HCT116 (cell line): ENCODE measurements around the gene SGK2. TPM values are rescaled to one million over a fixed set of nuclear protein-coding genes. Genes with fewer than 3 reads are reported as not detected.

ENCODE experiments used
- ATAC-seq: fragments of 200-7000 bp; cut with Tn5 transposase; 2 replicates; pipeline ENCODE4 v1.9.1; 2020; ENCODE audit warnings: mild to moderate bottlenecking, moderate library complexity
- BruUV-seq: library from RNA; stranded (reverse); fragments of 400-500 nt; replicated peaks from 2 replicates; lab custom pipeline; 2021; lab: Mats Ljungman, UMichigan
- CTCF ChIA-PET: fragments of 300-600 bp; sonication (Branson Sonifier 250); formaldehyde crosslinking; loops from one replicate; lab custom pipeline; 2021; ENCODE audit warnings: antibody characterized with exemption; lab: Charles Lee
- POLR2A ChIA-PET: fragments of 300-600, 350-600 bp; sonication (Branson Sonifier 250); formaldehyde crosslinking; loops from one replicate; lab custom pipeline; 2021; ENCODE audit warnings: antibody characterized with exemption; lab: Charles Lee
- RAD21 ChIA-PET, 2 experiments: fragments of 300-600 bp; sonication (Branson Sonifier 250); formaldehyde crosslinking; loops; one replicate each; lab custom pipeline; 2023; ENCODE audit warnings: low total read pairs in 2 of 2; ENCODE audit not compliant: uncharacterized antibody in 2 of 2, unreplicated experiment in 2 of 2, low non-redundant PET in 1 of 2; lab: Charles Lee
- DNase-seq: peaks from one replicate; pipeline ENCODE4 v3.0.0-alpha.2; 2010; ENCODE audit warnings: low read depth, low spot score
- H2AFZ ChIP-seq: fragments of 200-600 bp; shearing (Covaris generic), sonication (generic); 2 replicates; pipeline ENCODE4 v1.6.1; 2017; ENCODE audit warnings: low read depth, mixed run types, mixed read lengths, antibody characterized with exemption, low read length; ENCODE audit not compliant: poor library complexity, severe bottlenecking
- H3K27ac ChIP-seq: 2 replicates; pipeline ENCODE4 v1.5.1; 2012; ENCODE audit warnings: low read depth, low read length
- H3K27me3 ChIP-seq: fragments of 200-600 bp; sonication (generic); 2 replicates; pipeline ENCODE4 v1.6.1; 2016; ENCODE audit warnings: mixed run types, low read length, mixed read lengths; ENCODE audit not compliant: insufficient read depth
- H3K36me3 ChIP-seq, 2 experiments: fragments of 200-500 bp in 1 of 2; fragments of 200-600 bp in 1 of 2; sonication (Bioruptor generic) in 1 of 2; sonication (generic) in 1 of 2; 2 replicates each; pipeline versions ENCODE4 v1.5.1 to v1.6.1; 2014 to 2016; ENCODE audit warnings: low read length in 2 of 2, inconsistent platforms in 1 of 2, mixed read lengths in 1 of 2, mixed run types in 1 of 2; ENCODE audit not compliant: insufficient read depth in 2 of 2, control insufficient read depth in 1 of 2
- H3K4me1 ChIP-seq, 2 experiments: fragments of 200-600 bp in 1 of 2; sonication (generic) in 1 of 2; 2 replicates each; pipeline versions ENCODE4 v1.5.1 to v1.6.1; 2012 to 2017; ENCODE audit warnings: low read length in 2 of 2, inconsistent platforms in 1 of 2, mild to moderate bottlenecking in 1 of 2, mixed read lengths in 1 of 2, mixed run types in 1 of 2, moderate library complexity in 1 of 2; ENCODE audit not compliant: insufficient read depth in 2 of 2, control insufficient read depth in 1 of 2
- H3K4me2 ChIP-seq: fragments of 200-600 bp; sonication (generic); 2 replicates; pipeline ENCODE4 v1.6.1; 2017; ENCODE audit warnings: mixed run types, low read length, mixed read lengths
- H3K4me3 ChIP-seq, 2 experiments: fragments of 200-600 bp in 1 of 2; sonication (generic) in 1 of 2; replicated peaks in 1 of 2; 2 replicates each; pipeline ENCODE4 v1.5.1; 2011 to 2016; ENCODE audit warnings: low read length in 2 of 2, control low read depth in 1 of 2, low read depth in 1 of 2, mild to moderate bottlenecking in 1 of 2, mixed read lengths in 1 of 2, mixed run types in 1 of 2
- H3K79me2 ChIP-seq: fragments of 200-600 bp; sonication (generic); 2 replicates; pipeline ENCODE4 v1.6.1; 2017; ENCODE audit warnings: mild to moderate bottlenecking, mixed run types, low read length, moderate library complexity, mixed read lengths; ENCODE audit not compliant: insufficient read depth
- H3K9ac ChIP-seq: fragments of 200-600 bp; sonication (generic); 2 replicates; pipeline ENCODE4 v1.6.1; 2016; ENCODE audit warnings: low read length, mixed read lengths
- H3K9me2 ChIP-seq: fragments of 200-600 bp; sonication (generic), shearing (Covaris generic); 2 replicates; pipeline ENCODE4 v1.6.1; 2017; ENCODE audit warnings: mixed run types, mild to moderate bottlenecking, moderate library complexity; ENCODE audit not compliant: insufficient read depth
- H3K9me3 ChIP-seq, 2 experiments: fragments of 200-500 bp in 1 of 2; fragments of 200-600 bp in 1 of 2; sonication (Bioruptor generic) in 1 of 2; sonication (generic) in 1 of 2; 2 replicates each; pipeline ENCODE4 v1.6.1; 2014 to 2017; ENCODE audit warnings: low read length in 2 of 2, mixed read lengths in 2 of 2, inconsistent platforms in 1 of 2, low read depth in 1 of 2, mild to moderate bottlenecking in 1 of 2, mixed run types in 1 of 2, moderate library complexity in 1 of 2; ENCODE audit not compliant: control insufficient read depth in 1 of 2, insufficient read depth in 1 of 2
- H4K20me1 ChIP-seq: fragments of 200-600 bp; sonication (generic), shearing (Covaris generic); 2 replicates; pipeline ENCODE4 v1.6.1; 2017; ENCODE audit warnings: mixed run types, mild to moderate bottlenecking, moderate library complexity; ENCODE audit not compliant: insufficient read depth
- ATF3 ChIP-seq: IDR thresholded peaks from 2 replicates; pipeline ENCODE4 v1.6.1; 2012
- CBX3 ChIP-seq: IDR thresholded peaks from 2 replicates; pipeline ENCODE4 v1.6.1; 2012; ENCODE audit warnings: low read depth
- CTCF ChIP-seq, 3 experiments: fragments of 200-600 bp in 1 of 3; sonication (generic) in 1 of 3; IDR thresholded peaks in 2 of 3; conservative IDR thresholded peaks in 1 of 3; 2 replicates each; pipeline ENCODE4 v1.5.1; 2012 to 2017; ENCODE audit warnings: low read depth in 2 of 3, low read length in 2 of 3, antibody characterized with exemption in 1 of 3, borderline replicate concordance in 1 of 3, control low read depth in 1 of 3, mild to moderate bottlenecking in 1 of 3, mixed read lengths in 1 of 3, mixed run types in 1 of 3, moderate library complexity in 1 of 3; ENCODE audit not compliant: insufficient read depth in 1 of 3
- EGR1 ChIP-seq: IDR thresholded peaks from 2 replicates; pipeline ENCODE4 v1.6.1; 2012; ENCODE audit warnings: low read depth
- ELF1 ChIP-seq: IDR thresholded peaks from 2 replicates; pipeline ENCODE4 v1.6.1; 2012; ENCODE audit warnings: low read depth, borderline replicate concordance
- EZH2phosphoT487 ChIP-seq: fragments of 200-600 bp; IDR thresholded peaks from 2 replicates; pipeline ENCODE4 v1.6.1; 2018; ENCODE audit warnings: antibody characterized with exemption, borderline replicate concordance
- FOSL1 ChIP-seq: IDR thresholded peaks from 2 replicates; pipeline ENCODE4 v1.6.1; 2012; ENCODE audit warnings: low read depth
- JUND ChIP-seq: IDR thresholded peaks from 2 replicates; pipeline ENCODE4 v1.6.1; 2012
- POLR2A ChIP-seq: IDR thresholded peaks from 2 replicates; pipeline ENCODE4 v1.7.0; 2011; ENCODE audit warnings: borderline replicate concordance; ENCODE audit not compliant: insufficient read depth, insufficient read length; ENCODE audit errors: extremely low read depth
- POLR2AphosphoS5 ChIP-seq: IDR thresholded peaks from 2 replicates; pipeline ENCODE4 v1.6.1; 2011; ENCODE audit warnings: mild to moderate bottlenecking, low read depth, low read length, moderate library complexity
- RAD21 ChIP-seq: IDR thresholded peaks from 2 replicates; pipeline ENCODE4 v1.6.1; 2012; ENCODE audit warnings: low read depth, mild to moderate bottlenecking
- REST ChIP-seq: IDR thresholded peaks from 2 replicates; pipeline ENCODE4 v1.6.1; 2012; ENCODE audit warnings: low read depth
- SIN3A ChIP-seq: IDR thresholded peaks from 2 replicates; pipeline ENCODE4 v1.6.1; 2012; ENCODE audit warnings: low read depth
- SP1 ChIP-seq: IDR thresholded peaks from 2 replicates; pipeline ENCODE4 v1.6.1; 2012; ENCODE audit warnings: low read depth
- SRF ChIP-seq: IDR thresholded peaks from 2 replicates; pipeline ENCODE4 v1.6.1; 2012; ENCODE audit warnings: low read depth
- TCF7L2 ChIP-seq: IDR thresholded peaks from 2 replicates; pipeline ENCODE4 v1.7.0; 2011; ENCODE audit warnings: borderline replicate concordance, inconsistent platforms; ENCODE audit not compliant: insufficient read depth, insufficient read length; ENCODE audit errors: extremely low read depth
- YY1 ChIP-seq: IDR thresholded peaks from 2 replicates; pipeline ENCODE4 v1.6.1; 2011; ENCODE audit warnings: low read length, low read depth, moderate library complexity, mild to moderate bottlenecking; ENCODE audit not compliant: insufficient replicate concordance; ENCODE audit errors: extremely low read depth
- ZFX ChIP-seq: fragments of 450-650 bp; IDR thresholded peaks from 2 replicates; pipeline ENCODE4 v1.6.1; 2017
- ZNF274 ChIP-seq: fragments of 200-500 bp; sonication (Bioruptor generic); IDR thresholded peaks from 2 replicates; pipeline ENCODE4 v1.6.1; 2014; ENCODE audit warnings: mild to moderate bottlenecking, low read depth, low read length, inconsistent platforms
- intact Hi-C: fragments of 100-400 bp; cut with micrococcal nuclease; formaldehyde crosslinking; loops from 2 replicates; pipeline ENCODE4 v1.10.0; 2022
- total RNA-seq: library from RNA; stranded (reverse); gene quantifications from one replicate; pipeline ENCODE4 v1.2.1, GENCODE V29; 2021; ENCODE audit not compliant: unreplicated experiment
- TF ChIP-seq, protein P1 (sequence below): IDR thresholded peaks from 2 replicates; pipeline ENCODE4 v1.6.1; 2012

Gene SGK2
- total RNA-seq, 1 experiment from 2014 or later: 2.3 TPM

GRCh38 chr20:43513931-43514647 lies 44.7 kb upstream of the SGK2 start:
- Histone ChIP-seq H4K20me1 (no peaks in the 10 kb centered on the region), H3K9me2 (no peaks in the 10 kb centered on the region), H3K36me3 (no peaks in the 10 kb centered on the region), H3K9me3 (no peaks in the 10 kb centered on the region), H3K27ac (peak overlapping the region; percentile 69), H2AFZ (no peak overlapping the region), H3K9ac (peak overlapping the region; percentile 64), H3K4me3 (peak overlapping the region; percentile 57 to 63), H3K79me2 (no peaks in the 10 kb centered on the region), H3K27me3 (no peaks in the 10 kb centered on the region), H3K4me2 (peak overlapping the region; percentile 74), H3K4me1 (peaks cover 3 to 8% of the 10 kb centered on the region in 2 experiments; a peak in 2 of 4 replicates)
- ATAC-seq (peak; percentile 89), DNase-seq (peak; percentile 96)
- RAD21 ChIA-PET: no interaction called here
- no TSS peak for BruUV-seq
- TF ChIP-seq RAD21 (no peak), EGR1 (peak; percentile 52; the same call in 1 of the 2 replicates), ELF1 (no peak; the same call in 1 of the 2 replicates), REST (no peak), POLR2A (no peak), FOSL1 (no peak), SP1 (peak; percentile 37), EZH2phosphoT487 (no peak), ZNF274 (no peak), YY1 (no peak), ZFX (0 out of 2 replicates have a peak, but pooled peaks have one; percentile 3), CTCF (IDR thresholded peaks at IDR 0.05 in 2 of 3, conservative IDR thresholded peaks at IDR 0.05 in 1 of 3; ENCODE audit: borderline replicate concordance in 1 of 3, insufficient read depth in 1 of 3, low read depth in 2 of 3, low read length in 2 of 3) (peak in 2 of 3 experiments; percentile 19 to 28; a peak in 2 of 6 replicates), CBX3 (no peak), TCF7L2 (no peak), SRF (no peak), JUND (no peak), POLR2AphosphoS5 (peak; percentile 36), SIN3A (no peak), ATF3 (no peak)
- TF ChIP-seq, protein P1, sequence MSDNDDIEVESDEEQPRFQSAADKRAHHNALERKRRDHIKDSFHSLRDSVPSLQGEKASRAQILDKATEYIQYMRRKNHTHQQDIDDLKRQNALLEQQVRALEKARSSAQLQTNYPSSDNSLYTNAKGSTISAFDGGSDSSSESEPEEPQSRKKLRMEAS: peak; percentile 45; the same call in 1 of the 2 replicates
- POLR2A ChIA-PET: interaction anchor here (2.9 kb wide), 1 partner anchor 57 kb away, joined by 22 read pairs; the partner anchor contains the start of gene SRSF6
- CTCF ChIA-PET: interaction anchor here (1.0 to 1.1 kb wide), 3 partner anchors 16 to 603 kb away, joined by 3 to 4 read pairs (median 4); no protein-coding TSS in a partner anchor
- intact Hi-C loops: loop anchor here (2.0 kb wide), 2 partner anchors 57 to 77 kb away; partner anchors contain the start of genes IFT52 and SRSF6
